Astrocyte of the hippocampus (primary cell): ENCODE measurements around the gene LHX4.

Experiments used
- DNase-seq: peaks from one replicate; pipeline ENCODE4 v3.0.0; 2011; ENCODE audit warnings: low read depth, low spot score

LHX4 gene

DNA sequence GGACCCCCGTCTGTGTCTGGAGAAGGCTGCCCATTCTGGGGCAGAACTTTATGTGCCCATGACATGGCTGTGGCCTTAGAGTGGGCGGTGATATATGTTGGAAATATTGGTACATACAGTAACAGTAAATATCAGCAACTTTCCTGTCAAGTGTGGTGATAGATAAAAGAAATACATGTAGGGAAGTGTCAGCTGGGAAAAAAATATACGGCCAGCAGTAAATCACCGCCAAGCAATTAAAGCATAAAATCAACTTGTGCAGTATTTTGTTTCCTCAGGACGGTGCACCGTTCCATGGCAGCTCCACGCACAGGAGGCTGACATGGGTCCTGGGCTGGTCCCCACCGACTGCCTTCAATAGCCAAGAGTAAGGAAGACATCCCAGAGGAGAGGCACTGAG is 27.4 kb downstream of the LHX4 start:
- no peak for DNase-seq

DNA sequence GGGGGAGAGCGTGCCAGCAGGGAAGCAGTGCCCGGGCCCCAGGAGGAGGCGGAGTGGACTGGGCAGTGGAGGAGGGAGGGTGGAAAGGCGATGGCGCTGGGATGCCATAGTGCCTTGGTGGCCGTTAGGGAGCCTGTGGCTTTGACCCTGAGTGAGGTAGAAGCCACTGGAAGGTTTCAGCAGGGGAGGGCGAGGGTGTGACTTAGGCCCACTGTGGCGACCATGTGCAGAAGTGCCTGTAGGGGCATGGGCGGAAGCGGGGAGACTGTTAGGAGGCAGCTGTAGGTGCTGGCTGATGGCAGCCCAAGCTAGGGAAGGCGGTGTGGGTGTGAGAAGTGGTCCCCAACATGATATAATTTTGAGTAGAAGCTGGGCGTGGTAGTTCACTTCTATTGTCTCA is 28.2 kb downstream of the LHX4 start:
- no peak for DNase-seq

DNA sequence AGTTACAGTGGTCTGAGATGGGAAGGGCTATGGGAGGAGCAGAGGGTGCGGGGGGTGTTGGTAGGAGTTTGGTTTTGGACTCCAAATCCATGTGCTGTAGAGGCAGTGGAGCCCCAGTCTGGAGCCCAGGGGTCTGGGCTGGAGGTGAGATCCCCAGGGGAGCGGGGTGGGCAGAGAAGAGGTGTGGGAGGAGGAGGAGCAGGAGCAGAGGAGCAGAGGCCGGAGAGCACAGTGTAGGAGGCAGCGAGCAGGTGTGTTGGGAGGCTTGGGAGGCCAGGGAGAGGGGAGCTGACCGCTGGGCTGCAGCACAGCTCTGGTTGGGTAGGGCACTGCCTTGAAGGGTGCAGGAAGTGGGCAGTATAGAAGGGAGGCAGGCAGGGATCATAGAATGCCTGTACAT is 28.9 kb downstream of the LHX4 start:
- DNase-seq: no peak

DNA sequence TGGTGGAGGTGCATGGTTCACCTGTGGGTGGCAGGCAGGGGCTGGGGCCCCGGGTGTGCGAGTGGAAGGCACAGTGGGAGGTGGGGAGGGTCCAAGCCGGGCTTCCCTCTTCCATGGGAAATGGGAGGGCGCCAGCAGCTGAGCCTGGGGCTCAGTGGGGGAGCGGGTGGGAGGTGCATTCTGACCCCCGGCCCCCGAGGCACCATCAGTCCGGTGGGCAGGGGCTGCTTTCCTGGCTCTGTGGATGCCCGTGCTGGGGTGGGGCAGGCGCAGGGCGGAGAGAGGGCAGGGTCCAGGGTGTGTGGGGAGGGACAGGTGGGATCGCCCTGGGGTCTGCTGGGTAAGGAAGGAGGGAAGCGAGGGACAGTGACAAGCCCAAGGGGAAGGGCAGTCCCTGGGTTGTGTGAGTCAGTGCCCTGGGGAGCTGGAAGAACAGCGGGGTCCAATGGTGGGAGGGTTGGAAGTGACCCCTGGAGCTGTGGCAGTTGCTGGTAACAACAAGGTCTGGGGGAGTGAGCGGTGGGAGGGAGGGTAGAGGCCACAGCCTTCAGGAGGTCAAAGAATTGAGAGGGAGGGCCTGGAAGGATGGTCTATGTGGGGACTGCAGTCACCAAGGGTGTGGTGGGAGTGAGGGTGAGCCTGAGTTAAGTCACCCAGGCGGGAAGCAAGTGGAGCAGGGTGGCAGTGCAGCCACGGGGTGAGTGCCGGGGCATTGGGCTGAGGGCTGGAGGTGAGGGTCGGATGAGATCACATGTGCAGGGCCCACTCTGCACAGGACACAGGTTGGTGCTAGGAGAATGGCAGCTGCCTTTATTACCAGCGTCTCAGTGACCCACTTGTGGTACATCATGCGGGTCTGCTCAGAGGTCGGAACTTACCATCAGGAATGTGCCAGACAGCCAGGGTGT is 29.6 kb downstream of the LHX4 start:
- DNase-seq: no peak

DNA sequence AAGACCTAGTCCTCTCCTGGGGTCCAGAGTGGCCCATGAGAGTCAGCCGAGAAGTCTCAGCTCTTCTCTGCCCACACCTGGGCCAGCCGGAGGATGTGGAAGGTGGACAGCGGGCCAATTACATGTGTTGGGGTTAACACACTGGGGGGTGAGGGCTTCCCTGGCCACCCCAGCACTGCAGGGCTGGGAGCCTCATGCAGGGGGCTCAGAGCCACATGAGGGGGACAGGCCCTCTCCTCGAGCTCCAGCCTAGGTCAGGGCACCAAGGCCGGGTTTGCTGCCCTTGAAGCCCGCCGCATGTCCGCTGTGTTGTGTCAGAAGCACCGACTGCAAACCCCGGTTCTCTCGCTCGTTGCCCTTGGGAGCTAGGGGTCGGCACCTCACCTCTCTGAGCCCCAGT is 30.5 kb downstream of the LHX4 start:
- no peak for DNase-seq

DNA sequence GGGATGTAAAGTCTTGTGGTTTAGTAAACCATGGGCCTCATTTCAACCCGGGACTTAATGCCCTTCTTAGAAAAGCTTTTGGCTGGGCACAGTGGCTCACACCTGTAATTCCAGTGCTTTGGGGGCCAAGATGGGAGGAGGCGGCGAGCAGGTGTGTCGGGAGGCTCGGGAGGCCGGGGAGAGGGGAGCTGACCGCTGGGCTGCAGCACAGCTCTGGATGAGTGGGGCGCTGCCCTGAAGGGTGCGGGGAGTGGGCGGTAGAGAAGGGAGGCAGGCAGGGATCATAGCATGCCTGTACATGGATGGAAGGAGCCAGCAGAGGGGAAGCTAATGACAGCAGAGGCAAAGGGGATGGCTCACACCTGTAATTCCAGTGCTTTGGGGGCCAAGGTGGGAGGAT is 31.0 kb downstream of the LHX4 start:
- no peak for DNase-seq

DNA sequence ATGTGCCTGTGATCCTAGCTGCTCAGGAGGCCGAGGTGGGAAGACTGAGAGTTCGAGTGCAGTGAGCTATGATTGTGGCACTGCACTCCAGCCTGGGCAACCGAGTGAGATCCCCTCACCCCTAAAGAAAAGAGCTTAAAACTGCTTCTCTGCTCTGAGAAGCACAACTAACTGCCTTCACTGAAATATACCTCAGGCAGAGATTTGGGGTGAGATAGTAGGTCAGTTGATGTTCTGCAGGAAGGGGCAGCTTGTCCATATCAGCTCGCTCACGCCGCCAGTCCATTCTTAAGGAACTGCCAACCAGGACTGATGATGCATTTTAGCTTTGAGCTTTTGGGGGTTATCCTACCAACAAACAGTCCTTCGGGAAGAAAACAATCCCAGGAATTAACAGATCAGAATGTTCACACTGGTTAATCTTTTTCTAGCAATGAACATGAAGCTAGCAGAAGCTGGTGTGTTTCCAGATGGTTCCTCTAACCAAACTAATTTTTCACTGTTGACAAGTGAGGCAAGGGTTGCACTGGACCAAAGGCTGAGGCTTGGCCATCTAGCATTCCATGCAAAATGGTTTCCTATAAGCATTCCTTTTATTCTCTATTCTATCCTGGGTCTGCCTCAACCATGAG is 31.6 kb downstream of the LHX4 start:
- peak; percentile 23 for DNase-seq

DNA sequence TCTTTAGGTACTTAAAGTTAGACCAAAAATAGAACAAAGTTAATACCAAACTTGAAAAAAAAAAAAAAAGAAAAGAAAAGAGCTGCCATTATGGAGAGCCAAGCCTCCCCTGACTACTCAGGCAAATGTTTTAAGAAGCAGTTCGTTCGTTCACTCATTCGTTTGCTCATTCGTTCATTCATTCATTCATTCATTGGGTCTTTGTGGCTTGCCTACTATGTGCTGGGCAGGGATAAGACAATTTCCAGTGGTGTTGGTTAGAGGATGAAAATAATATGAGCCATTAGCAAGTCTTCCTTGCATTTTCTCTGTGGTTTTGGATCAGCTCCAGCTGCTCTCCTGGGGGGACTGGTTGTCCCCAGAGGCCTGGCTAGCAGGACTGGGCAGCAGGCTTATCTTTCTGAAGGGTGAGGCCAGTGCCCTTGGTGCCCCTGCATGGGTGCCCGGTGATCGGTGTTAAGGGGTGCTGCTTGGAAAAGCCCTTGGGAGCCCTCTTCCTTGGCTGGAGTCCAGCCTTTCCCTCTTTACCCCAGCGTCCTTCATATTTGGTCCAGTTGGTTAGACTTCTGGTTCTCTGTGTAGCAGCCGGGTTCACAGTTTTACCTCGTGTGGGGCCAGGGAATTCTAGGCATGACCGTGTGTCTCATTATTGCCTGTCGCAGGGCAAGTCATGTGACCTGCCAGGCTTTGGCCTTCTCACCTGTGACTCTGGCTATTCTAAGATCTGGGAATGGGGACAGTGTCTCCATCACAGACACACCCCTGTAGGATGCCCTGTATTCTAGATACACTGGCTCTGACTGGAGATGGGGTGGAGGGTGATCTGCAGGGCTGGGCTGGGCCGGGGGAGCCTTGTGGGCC is 32.8 kb downstream of the LHX4 start:
- peak; percentile 41 for DNase-seq

DNA sequence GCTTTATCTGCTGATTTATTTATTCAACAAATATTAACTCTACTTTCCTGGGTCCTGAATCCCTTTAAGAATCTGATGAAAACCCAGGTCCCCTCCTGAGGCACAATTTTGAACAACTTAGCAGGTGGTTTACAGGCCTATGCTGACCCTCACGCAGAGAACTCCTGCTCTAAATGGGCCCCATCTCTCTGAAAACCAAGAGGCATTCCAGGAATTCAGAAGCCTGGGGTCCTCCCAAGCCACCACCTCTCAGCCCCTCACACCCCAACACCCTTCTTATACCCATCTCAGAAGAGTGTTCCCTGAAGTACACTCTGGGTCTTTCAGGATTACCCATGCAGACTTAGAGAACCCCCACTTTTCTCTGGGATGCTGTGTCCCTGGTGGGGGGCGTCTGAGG is 34.5 kb downstream of the LHX4 start:
- DNase-seq: no peak

DNA sequence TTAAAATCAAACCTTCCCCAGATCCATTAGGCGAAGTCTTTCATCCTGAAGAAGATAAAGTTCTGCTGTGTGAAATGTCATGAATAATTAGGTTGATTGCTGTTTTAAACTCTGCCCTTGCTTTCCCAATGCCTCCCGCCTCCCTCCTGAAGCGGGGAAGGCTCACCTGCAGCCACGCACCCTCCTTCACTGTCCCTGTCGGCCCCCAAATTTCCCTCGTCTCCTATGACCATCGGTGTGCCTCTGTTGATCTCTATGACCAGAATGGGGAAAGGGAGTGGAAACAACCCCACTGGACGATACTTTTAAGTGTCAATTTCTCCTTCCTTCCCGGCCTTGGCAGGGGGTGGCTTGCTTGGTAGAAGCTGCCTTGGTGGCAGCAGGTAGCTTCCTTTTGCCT is 35.1 kb downstream of the LHX4 start:
- DNase-seq: no peak

DNA sequence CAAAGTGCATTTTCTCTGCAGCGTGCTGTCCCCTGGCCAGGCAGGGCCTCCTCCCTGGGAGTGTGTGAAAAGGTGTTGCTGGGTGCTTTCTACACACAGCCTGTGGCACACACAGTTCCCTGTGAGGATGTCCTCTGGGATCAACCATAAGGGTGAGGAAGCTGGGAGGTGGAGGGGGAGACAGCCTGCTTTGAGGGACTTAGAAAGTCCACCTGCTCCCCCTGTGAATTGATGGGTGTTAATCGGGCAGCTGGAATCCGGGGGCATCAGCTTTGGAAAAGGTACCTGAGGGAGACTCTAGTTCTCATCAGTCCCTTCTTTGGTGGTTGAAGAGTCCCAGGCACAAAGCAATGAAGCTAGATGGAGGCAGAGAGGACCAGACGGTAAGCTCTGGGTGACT is 35.8 kb downstream of the LHX4 start:
- no peak for DNase-seq

DNA sequence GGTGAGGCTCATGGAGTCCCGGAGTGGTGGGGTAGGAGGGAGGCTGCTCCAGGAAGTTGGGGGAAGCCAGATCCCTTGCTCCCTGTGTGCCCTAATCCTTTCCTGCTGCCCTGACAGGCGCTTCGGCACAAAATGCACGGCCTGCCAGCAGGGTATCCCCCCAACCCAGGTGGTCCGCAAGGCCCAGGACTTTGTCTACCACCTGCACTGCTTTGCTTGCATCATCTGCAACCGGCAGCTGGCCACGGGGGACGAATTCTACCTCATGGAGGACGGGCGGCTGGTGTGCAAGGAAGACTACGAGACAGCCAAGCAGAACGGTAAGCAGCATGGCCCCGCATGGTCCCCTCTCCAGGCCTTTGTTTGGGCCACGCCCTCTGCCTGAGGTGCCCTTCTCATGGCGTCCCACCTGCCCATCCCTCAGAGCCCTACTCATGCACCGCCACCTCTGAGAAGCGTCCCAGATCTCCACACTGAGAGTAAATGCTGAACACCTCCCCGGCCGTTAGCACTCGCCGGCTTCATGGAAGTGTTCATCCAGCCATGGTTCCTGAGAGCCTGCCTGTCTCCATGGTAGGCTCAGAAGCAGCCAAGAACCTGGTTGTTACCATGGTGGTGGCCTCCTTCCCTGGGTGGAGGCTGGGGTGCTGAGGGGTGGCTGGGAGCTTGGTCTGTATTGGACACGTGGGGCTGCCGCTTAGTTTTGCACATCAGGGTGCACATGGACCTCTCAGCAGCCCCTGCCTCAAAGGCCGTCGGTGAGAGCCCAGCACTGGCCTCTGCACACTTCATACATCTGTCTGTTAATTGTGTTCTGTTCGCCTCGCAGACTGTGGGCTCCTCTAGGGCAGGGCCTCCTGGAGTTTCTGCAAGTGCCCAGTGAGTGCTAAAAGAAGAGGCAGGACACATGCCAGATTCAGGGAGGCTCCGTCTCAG is 36.5 kb downstream of the LHX4 start:
- DNase-seq: no peak

DNA sequence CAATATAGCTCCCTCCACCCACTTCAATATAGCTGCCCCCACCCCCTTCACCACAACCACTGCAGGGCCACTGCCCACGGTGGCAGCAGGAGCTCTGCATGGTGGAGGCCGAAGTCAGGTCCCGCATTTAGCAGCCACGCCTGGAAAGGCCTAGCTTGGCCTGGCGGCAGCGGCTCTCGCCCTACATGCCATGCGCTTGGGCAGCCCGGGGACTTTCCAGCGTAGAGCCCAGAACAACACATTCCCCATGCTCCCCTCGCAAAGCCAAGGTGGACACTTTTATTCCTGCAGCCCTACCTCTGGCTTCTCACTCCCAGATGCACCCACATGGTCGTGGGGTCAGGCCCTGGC is 37.1 kb downstream of the LHX4 start:
- no peak for DNase-seq

DNA sequence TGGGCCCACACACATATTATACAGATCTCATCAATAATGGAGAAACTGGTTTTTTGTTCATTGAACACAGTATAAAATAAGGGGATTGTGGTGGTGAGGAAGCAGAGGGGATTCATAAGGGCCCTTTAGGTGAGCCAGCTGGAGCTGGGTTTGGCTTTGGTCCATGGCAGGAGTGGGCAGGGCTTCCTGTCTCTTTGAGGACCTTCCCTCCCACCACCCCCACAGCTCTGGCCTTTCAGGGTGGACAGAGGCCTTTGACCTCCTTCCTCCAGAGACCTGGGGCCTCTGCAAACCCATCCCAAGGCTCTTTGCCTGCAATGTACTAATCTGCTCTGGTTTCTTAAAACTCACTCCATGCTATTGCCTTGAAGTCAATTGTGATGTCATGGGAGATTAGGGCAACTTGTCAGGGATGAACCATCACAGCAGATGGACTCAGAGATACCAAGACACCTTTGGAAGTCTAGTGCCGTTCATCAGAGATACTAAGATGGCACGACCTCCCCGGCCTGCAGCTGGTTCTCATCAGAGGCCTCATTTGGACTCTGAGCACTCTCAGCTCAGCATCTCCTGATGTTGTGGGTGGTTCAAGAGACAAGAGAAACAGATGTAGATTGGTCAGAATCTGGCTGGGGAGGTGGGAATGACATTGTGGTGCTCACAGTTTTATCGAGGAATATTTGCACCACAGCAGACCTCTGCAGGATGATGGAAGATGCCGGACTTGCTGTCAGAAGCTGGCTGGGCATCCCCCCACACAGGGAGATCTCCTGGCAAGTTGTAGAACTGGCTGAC is 37.9 kb downstream of the LHX4 start:
- DNase-seq: no peak

DNA sequence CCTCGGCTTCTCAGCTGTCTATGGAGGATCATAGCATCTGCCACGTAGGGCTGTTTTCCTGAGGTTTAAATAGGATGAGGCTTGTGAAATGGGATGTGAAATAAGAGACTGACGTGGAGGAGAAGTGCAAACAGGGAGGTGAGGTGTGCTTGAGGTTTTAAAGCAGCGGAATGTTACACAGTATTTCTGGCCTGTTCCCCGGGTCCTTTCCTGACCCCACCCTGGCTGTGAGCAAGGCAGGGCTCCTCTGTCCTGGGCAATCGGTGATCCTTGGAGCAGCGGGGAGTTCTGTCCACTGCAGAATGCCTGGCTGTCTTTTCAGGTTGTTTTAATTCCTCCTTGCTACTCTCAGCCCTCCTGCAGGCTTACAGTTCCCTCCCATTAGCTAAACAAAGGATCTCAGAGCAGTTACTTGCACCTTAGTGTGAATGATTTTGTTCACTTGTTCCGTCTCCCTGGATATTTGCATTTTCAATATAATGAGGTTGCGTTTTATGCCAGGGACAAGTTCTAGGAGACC is 38.6 kb downstream of the LHX4 start:
- no peak for DNase-seq

DNA sequence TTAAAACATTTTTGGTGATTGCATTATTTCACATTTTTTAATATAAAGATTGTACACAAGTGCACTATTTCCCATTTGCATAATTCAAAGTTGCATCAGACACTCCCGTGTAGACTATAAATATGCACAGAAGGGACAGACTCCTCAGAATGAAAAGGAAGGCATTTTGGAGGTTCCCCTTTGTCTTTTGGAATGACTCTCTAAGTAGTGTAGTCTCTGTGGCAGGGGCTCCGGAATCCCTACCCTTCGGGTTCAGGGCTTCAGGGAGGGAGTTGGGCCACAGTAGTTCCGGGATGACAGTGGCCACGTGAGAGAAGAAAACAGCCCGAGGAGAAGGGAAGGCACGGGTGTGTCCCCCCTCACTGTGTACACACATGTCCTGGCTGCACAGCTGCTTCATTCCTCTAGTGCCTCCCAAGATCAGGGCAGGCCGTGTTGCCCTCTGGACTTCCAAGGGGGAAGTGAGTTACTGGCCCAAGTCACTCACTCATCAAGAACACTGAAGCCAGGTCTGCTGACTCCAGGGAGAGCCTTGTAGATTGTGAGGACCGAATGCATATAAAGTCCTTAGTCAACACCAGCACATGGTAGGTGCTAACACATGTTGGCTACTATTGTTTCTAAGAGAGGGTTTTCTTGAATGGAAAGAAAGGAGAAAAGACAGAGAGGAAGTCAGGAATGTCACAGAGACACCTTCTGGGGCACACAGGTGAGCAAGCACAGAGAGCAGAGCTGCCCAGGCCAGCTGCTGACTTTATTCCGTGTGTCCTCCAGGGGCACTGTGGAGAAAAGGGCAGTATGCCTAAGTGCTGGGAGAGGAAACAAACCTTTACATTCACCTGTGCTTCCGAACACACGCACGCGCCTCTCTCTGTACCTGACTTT is 39.8 kb downstream of the LHX4 start:
- no peak for DNase-seq

DNA sequence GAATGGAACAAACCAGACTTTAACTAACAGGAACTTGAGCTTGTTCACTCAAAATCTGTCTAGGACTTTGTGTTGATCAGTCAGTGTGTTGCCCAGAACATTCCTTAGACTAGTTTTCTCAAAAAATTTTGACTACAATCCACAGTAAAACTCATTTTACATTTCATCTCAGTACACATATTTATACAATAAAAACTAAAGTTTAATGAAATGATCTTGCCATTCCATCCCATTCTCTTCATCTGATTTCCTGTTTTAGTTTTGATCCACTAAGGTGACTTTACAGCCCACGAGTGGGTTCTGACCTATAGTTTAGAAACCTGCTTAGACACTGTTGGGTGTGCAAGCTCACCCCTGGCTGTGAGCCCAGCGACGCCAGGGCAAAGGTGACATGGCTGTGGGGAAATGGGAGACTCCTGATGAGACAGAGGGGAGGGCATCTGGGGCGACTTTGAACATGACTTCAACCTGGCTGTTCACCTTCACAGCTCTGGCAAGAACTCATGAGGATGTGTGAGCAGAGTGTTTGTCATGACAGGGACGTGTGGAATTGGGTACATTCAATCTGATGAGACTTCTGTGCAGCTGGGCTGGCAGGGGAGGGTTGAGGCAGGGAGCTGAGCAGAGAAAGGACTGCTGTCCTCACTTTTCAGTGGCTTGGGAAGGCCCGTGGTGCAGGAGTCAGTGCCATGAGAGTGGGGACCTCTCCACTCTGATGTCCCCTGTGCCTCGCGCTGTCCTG is 40.6 kb downstream of the LHX4 start:
- no peak for DNase-seq
